Measurements from ENCODE around the gene ZYG11A.
"Not testable (repeated sequence)": the region's sequence is repeated elsewhere in the genome, so short reads cannot be mapped to it uniquely, and the experiment has no call there.

Gene ZYG11A

GRCh38 chr1:52867087-52867863 is 24.7 kb downstream of the ZYG11A start:
- no peak for TF ChIP-seq CTCF (IDR thresholded peaks at IDR 0.05; ENCODE audit: insufficient read depth, low read length, poor library complexity, severe bottlenecking)
- no peaks in the 10 kb centered on the region for H3K27me3 ChIP-seq (replicated peaks; ENCODE audit: control insufficient read depth, insufficient read depth, low read length)
- DNase-seq (ENCODE audit: extremely low read depth, insufficient read length), result peak; percentile 56
- H3K36me3 ChIP-seq (ENCODE audit: control insufficient read depth, insufficient read depth, low read length), result no peaks in the 10 kb centered on the region; the same call in 1 of the 2 replicates
- no peak overlapping the region for H3K4me3 ChIP-seq (replicated peaks; ENCODE audit: low read depth, low read length)

- not testable (repeated sequence) for H3K4me3 ChIP-seq (replicated peaks; ENCODE audit: low read depth, low read length); H3K36me3 ChIP-seq (ENCODE audit: control insufficient read depth, insufficient read depth, low read length); H3K27me3 ChIP-seq (replicated peaks; ENCODE audit: control insufficient read depth, insufficient read depth, low read length); DNase-seq (ENCODE audit: extremely low read depth, insufficient read length)
Observed at GRCh38 chr1:52869727-52870126, 27.2 kb downstream of the ZYG11A start.

GRCh38 chr1:52876843-52877242 is 34.3 kb downstream of the ZYG11A start:
- DNase-seq (ENCODE audit: extremely low read depth, insufficient read length), result no peak
- TF ChIP-seq CTCF (IDR thresholded peaks at IDR 0.05; ENCODE audit: insufficient read depth, low read length, poor library complexity, severe bottlenecking), result no peak
- Histone ChIP-seq H3K36me3 (ENCODE audit: control insufficient read depth, insufficient read depth, low read length) (peaks cover 14% of the 10 kb centered on the region), H3K4me3 (replicated peaks; ENCODE audit: low read depth, low read length) (no peak overlapping the region), H3K27me3 (replicated peaks; ENCODE audit: control insufficient read depth, insufficient read depth, low read length) (no peaks in the 10 kb centered on the region)

GRCh38 chr1:52877554-52877953 is 35.0 kb downstream of the ZYG11A start:
- no peak for DNase-seq (ENCODE audit: extremely low read depth, insufficient read length)
- H3K36me3 ChIP-seq (ENCODE audit: control insufficient read depth, insufficient read depth, low read length), result peaks cover 15% of the 10 kb centered on the region
- H3K4me3 ChIP-seq (replicated peaks; ENCODE audit: low read depth, low read length), result no peak overlapping the region
- no peak for TF ChIP-seq CTCF (IDR thresholded peaks at IDR 0.05; ENCODE audit: insufficient read depth, low read length, poor library complexity, severe bottlenecking)
- no peaks in the 10 kb centered on the region for H3K27me3 ChIP-seq (replicated peaks; ENCODE audit: control insufficient read depth, insufficient read depth, low read length)

GRCh38 chr1:52880206-52880605 is 37.6 kb downstream of the ZYG11A start:
- Histone ChIP-seq H3K36me3 (ENCODE audit: control insufficient read depth, insufficient read depth, low read length) (peaks cover 12% of the 10 kb centered on the region), H3K4me3 (replicated peaks; ENCODE audit: low read depth, low read length) (no peak overlapping the region), H3K27me3 (replicated peaks; ENCODE audit: control insufficient read depth, insufficient read depth, low read length) (no peaks in the 10 kb centered on the region)
- DNase-seq (ENCODE audit: extremely low read depth, insufficient read length), result no peak
- no peak for TF ChIP-seq CTCF (IDR thresholded peaks at IDR 0.05; ENCODE audit: insufficient read depth, low read length, poor library complexity, severe bottlenecking)

GRCh38 chr1:52887483-52887882 is 44.9 kb downstream of the ZYG11A start:
- peaks cover 2% of the 10 kb centered on the region for H3K36me3 ChIP-seq (ENCODE audit: control insufficient read depth, insufficient read depth, low read length)
- no peak overlapping the region for H3K4me3 ChIP-seq (replicated peaks; ENCODE audit: low read depth, low read length)
- no peak for TF ChIP-seq CTCF (IDR thresholded peaks at IDR 0.05; ENCODE audit: insufficient read depth, low read length, poor library complexity, severe bottlenecking)
- no peaks in the 10 kb centered on the region for H3K27me3 ChIP-seq (replicated peaks; ENCODE audit: control insufficient read depth, insufficient read depth, low read length)
- no peak for DNase-seq (ENCODE audit: extremely low read depth, insufficient read length)
